ES-I3 (cell line): ENCODE data around the gene BNIP5.

Experiments used
- H3K36me3 ChIP-seq: 2 replicates; pipeline ENCODE4 v1.6.1; 2013; ENCODE audit warnings: mild to moderate bottlenecking, low read length, control low read depth, moderate library complexity; ENCODE audit not compliant: insufficient read depth
- H3K4me1 ChIP-seq: 2 replicates; pipeline ENCODE4 v1.6.1; 2013; ENCODE audit warnings: mild to moderate bottlenecking, control low read depth, low read length; ENCODE audit not compliant: insufficient read depth
- H3K9ac ChIP-seq: 2 replicates; pipeline ENCODE4 v1.6.1; 2013; ENCODE audit warnings: low read depth, mild to moderate bottlenecking, low read length, moderate library complexity
- H3K9me3 ChIP-seq: 2 replicates; pipeline ENCODE4 v1.6.1; 2013; ENCODE audit warnings: mild to moderate bottlenecking, low read length, moderate library complexity; ENCODE audit not compliant: control insufficient read depth, insufficient read depth

The BNIP5 gene

DNA sequence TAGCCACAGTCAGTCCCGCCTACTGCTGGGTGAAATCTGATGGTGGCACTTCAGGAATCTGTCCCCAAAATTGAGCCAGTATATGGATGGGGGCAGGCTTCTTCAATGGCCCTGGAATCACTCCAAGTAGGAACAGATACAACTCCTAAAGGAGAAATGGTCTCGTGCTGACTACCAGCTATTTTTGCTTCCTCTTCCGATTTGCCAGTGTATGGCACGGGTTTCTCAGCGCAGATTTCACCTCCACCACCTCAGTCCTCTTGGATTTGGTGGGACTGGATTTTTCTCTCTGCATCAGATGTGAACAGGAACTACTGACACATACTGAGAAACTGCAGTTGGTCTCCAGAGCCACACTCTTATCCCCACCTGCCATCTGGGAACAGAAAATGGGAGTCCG, 39.6 kb downstream of the BNIP5 start:
- H3K36me3 ChIP-seq = no peaks in the 10 kb centered on the region
- no peaks in the 10 kb centered on the region for H3K4me1 ChIP-seq
- H3K9ac ChIP-seq = no peak overlapping the region
- no peaks in the 10 kb centered on the region for H3K9me3 ChIP-seq

DNA sequence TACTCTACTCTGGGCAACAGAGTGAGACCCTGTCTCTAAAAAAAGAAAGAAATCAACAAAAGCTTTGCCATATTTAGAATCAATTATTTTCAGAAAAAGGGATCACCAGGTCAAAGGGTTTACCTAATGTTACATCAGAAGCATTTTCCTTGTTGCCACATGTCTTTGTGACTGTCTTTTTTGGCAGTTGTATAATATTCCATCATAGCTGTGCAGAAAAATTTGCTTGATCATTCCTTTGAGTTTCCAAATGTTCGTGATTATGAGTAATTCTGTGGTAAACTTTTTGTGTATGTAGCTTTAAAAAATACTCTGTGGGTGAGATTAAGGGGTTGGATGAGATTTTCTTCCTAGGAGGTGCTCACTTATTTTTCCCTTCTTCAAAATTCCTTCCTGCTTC, 40.4 kb downstream of the BNIP5 start:
- H3K9ac ChIP-seq = no peak overlapping the region
- H3K4me1 ChIP-seq = no peaks in the 10 kb centered on the region
- no peaks in the 10 kb centered on the region for H3K36me3 ChIP-seq

DNA sequence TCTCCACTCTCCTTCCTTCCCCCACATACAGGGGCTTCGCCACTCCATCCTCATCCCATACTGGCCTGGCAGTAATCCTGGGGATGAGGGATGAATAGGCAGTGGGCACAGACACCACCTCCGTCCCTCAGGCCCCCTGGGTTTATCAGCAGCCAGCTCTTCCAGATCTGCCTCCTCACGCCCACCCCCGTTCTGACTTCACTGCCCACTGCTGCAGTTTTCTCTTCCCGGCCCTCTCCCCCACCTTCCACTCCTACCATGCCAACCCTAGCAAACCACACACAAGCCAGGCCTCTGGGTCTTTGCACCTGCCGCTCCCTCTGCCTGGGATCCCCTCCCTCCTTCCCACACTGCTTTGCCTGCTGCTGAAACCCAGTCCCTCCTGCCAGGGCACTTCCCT, 44.5 kb downstream of the BNIP5 start:
- no peaks in the 10 kb centered on the region for H3K36me3 ChIP-seq
- no peaks in the 10 kb centered on the region for H3K9me3 ChIP-seq
- H3K4me1 ChIP-seq = no peaks in the 10 kb centered on the region
- no peak overlapping the region for H3K9ac ChIP-seq

More for the DNA sequence above, 40.4 kb downstream of the BNIP5 start:
- no peaks in the 10 kb centered on the region for H3K9me3 ChIP-seq

DNA sequence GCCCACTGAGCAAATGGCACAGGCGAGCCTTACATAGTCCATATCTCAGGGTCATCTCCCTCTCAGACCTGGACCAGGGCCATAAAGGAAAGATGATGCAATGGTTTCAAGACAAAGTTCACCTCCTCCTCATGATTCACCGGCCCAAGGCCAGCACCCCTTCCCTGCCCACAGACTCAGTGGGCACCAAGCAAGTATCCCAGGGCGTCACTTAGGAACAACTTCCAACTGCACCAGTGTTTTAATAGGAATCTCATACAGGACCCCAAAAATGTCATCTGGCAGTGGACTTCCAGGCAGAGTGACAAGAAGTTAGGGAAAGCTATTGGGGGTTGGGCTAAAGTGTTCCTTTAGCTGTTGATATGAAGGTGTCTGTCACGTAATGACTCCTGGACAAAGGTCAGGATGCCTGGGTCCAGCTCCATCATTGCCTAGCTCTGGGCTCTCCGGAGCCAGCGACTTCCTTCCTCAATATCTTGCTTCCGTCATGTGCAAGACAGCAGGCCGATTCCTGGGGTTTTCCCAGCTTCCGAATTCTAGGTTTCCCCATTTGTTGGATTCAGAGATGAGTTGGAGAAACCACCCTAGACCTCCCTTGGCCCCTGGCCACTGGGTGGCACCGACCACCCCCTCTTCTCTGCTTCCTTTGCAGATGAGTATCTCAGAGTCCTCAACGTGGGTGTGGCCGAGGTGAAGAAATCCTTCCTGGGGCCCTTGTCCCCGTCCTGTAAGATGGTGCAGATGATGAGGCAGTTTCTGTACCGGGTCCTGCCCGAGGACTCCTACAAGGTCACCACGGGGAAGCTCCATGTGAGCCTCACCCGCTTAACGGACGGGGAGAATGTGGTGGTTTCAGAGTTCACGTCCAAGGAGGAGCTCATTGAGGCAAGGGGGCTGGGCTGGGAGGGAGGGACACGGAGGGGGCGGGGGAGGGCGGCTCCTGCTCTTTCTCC, 45.7 kb downstream of the BNIP5 start:
- H3K9ac ChIP-seq = no peak overlapping the region
- H3K4me1 ChIP-seq = no peaks in the 10 kb centered on the region
- no peaks in the 10 kb centered on the region for H3K9me3 ChIP-seq
- no peaks in the 10 kb centered on the region for H3K36me3 ChIP-seq

DNA sequence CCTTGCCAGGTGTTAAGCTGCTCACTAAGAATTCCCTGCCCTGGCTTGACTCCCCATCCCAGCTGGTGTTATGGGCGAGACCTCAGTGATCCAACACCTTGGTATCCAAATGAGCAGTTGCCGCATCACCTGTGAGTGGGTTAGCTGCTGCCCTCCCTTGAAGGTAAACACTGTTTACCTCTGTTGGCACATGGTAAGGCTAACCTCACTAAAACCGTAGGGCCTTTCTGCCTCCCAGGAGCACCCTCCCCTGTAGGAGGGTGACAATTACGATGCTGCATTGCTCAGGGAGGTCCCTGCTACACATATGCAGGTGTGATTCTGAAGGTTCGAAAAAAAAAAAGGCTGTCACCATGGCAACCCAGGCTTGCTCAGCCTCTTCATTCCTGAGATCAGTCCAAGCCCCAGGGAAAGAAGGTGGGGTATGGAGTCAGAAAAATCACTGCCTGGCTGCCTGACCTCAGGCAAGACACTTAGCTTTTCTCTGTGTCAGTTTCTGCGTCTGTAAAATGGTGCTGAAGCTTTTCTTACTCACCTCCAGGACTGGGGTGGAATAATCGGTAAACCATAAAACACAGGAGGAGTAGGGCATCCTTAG, 47.3 kb downstream of the BNIP5 start:
- Histone ChIP-seq H3K4me1 (no peaks in the 10 kb centered on the region), H3K36me3 (no peaks in the 10 kb centered on the region), H3K9ac (no peak overlapping the region), H3K9me3 (no peaks in the 10 kb centered on the region)

DNA sequence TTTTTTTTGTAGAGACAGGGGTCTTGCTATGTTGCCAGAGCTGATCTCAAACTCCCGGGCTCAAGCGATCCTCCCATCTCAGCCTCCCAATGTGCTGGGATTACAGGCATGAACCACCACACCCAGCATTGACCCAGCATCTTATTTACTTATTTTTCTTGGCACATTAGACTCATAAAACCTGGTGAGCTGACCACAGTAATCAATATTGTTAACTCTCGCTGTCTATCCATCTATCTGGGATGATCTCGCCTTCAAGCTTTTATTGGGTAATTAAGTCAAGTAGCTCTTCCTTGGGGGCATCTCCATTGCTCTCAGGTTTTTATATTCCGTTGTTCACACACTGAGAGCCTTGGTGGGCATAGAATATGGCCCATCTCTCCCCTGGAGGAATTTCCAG, 49.8 kb downstream of the BNIP5 start:
- H3K4me1 ChIP-seq = no peaks in the 10 kb centered on the region
- H3K9ac ChIP-seq = no peak overlapping the region
- no peaks in the 10 kb centered on the region for H3K36me3 ChIP-seq
- no peaks in the 10 kb centered on the region for H3K9me3 ChIP-seq

DNA sequence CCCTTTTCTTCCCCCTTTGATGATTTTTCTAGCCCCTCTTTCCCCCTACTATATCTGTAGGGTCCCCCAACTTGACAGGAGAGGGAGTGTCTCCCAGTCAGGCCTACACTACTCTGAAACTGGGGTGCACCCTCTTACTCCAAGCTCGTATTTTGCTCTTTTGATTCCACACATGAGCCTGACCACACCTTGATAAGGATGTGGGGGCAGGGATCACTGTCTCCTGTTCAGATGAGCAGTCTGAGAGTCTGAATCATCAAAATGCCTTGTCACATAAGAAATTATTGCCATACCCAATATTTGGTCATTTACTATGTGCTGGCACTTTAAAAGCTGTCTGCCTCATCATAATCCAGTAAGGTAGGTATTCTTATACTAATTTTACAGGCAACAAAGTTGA, 50.9 kb downstream of the BNIP5 start:
- H3K36me3 ChIP-seq = no peaks in the 10 kb centered on the region
- H3K9ac ChIP-seq = no peak overlapping the region
- no peaks in the 10 kb centered on the region for H3K4me1 ChIP-seq
- H3K9me3 ChIP-seq = no peaks in the 10 kb centered on the region

DNA sequence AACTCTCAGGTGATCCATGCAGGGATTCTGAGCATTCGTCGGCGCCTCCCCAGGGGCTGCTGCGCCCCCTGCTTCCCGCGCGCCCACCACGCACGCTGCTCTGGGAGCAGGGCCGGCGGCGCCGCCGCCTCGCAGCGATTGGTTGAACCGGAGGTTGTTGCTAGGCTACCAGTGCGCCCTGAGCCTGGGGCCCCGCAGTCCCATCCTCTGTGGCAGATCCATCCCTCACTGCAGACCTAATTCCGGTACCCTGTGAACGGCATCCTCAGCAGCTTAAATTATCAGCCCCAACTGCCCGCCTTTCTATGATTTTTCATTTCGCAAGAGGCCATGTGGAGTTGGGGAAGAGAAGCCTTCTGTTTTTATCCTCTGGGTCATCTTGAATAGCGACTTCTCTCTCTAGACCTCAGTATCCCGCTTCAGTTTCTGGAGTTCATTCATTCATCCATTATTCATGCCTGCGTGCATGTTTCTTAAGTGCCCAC, 51.5 kb downstream of the BNIP5 start:
- Histone ChIP-seq H3K36me3 (no peaks in the 10 kb centered on the region), H3K9ac (no peak overlapping the region), H3K4me1 (no peaks in the 10 kb centered on the region), H3K9me3 (no peaks in the 10 kb centered on the region)

DNA sequence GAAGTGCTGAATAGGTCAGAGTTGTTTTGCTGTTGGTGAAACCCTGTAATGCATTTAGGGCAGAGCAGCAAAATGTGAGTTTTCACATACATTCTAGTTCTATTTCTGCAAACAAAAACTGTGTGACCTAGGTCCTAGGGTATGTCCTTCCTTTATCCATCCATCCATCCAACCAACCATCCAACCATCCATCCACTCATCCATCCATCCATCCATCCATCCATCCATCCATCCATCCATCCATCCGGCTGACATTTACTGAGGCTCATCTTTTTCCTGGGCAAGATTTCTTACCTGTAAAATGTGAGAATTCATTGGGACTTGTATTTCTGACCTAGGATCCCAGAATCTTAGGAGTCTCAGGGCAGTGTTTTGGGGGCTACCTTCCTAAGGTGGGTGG, 52.3 kb downstream of the BNIP5 start:
- Histone ChIP-seq H3K9ac (no peak overlapping the region), H3K36me3 (no peaks in the 10 kb centered on the region), H3K4me1 (no peaks in the 10 kb centered on the region), H3K9me3 (no peaks in the 10 kb centered on the region)

DNA sequence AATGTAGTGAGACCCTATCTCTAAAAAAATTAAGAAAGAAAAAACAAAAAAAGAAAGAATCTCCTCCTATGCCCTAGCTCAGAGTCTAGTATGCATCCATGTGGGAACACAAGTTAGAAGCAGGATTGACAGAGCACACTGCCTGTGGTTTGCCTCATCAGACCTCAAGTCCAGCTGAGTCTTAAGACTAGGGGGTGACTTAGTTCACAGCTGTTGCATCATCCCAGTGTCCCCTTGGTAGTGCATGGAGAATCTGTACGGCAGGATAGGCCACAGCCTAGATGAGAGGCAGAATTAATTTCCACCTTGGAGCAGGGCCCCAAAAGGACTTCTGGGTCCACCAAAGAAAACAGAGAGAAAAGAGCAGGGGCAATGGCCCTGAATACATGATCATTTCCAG, 53.1 kb downstream of the BNIP5 start:
- Histone ChIP-seq H3K9me3 (no peaks in the 10 kb centered on the region), H3K4me1 (no peaks in the 10 kb centered on the region), H3K36me3 (no peaks in the 10 kb centered on the region), H3K9ac (no peak overlapping the region)

DNA sequence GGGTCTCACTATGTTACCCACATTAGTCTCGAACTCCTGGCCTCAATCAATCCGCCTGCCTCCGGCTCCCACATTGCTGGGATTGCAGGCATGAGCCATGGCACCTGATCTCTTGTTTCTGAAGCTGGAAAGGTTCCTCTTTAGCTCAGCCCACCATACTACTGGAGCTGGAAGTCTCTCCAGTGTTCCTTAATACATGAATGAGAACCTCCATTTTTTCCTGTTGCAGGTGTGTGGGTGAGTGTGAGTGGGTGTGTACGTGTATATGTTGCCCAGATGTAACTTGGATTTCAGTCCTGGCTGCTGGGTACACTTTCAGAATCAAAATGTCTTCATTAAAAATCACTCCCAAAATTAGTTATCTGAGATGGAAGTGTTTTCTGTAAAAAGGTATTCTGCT, 55.7 kb downstream of the BNIP5 start:
- H3K9me3 ChIP-seq = no peaks in the 10 kb centered on the region
- no peak overlapping the region for H3K9ac ChIP-seq

DNA sequence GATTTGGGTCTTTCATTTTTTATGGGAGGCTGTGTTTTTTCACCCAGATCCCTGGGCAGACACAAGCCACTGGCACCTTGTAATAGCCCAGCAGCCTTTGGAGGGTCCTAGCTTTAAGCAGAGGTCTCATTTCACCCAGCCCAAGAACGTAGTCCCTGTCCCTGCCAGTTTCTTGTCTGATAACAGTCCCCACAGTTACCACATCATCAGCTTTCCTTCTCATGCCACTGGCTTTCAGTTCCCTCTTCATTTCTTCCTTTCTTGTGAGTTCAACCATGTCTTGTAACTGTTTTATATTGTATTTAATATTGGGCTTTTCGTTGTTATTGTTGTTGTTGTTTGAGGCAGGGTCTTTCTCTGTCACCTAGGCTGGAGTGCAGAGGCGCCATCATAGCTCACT, 56.2 kb downstream of the BNIP5 start:
- no peaks in the 10 kb centered on the region for H3K36me3 ChIP-seq

More for the DNA sequence above, 55.7 kb downstream of the BNIP5 start:
- no peaks in the 10 kb centered on the region for H3K36me3 ChIP-seq
- H3K4me1 ChIP-seq = no peaks in the 10 kb centered on the region

DNA sequence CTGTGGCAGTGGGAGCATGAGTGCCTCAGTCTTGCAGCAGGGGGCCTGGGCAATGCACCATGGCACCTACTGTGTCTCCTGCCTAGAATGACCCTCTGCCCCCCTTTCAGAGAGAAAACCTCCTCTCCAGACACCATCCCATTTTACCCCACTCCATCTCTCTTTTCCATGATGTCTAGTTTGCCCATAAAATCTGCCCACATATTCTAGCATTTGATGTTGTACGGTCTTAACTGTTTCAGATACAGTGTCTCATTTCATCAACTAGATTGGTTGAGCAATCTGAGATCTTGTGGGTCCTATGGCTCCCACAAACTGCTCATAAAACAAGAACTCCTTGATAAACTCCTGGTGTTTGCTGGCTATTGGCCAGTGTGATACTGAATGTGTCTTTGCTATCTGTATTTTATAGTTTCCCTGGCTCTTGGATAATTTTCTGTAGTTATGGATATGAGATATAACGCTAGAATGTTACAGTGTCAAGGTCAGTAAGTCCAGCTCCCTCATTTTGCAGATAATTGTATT, 58.7 kb downstream of the BNIP5 start:
- no peak overlapping the region for H3K9ac ChIP-seq
- H3K9me3 ChIP-seq = no peaks in the 10 kb centered on the region
- H3K4me1 ChIP-seq = no peaks in the 10 kb centered on the region
- H3K36me3 ChIP-seq = no peaks in the 10 kb centered on the region

More for the DNA sequence above, 56.2 kb downstream of the BNIP5 start:
- H3K9ac ChIP-seq = no peak overlapping the region
- H3K9me3 ChIP-seq = no peaks in the 10 kb centered on the region
- no peaks in the 10 kb centered on the region for H3K4me1 ChIP-seq

DNA sequence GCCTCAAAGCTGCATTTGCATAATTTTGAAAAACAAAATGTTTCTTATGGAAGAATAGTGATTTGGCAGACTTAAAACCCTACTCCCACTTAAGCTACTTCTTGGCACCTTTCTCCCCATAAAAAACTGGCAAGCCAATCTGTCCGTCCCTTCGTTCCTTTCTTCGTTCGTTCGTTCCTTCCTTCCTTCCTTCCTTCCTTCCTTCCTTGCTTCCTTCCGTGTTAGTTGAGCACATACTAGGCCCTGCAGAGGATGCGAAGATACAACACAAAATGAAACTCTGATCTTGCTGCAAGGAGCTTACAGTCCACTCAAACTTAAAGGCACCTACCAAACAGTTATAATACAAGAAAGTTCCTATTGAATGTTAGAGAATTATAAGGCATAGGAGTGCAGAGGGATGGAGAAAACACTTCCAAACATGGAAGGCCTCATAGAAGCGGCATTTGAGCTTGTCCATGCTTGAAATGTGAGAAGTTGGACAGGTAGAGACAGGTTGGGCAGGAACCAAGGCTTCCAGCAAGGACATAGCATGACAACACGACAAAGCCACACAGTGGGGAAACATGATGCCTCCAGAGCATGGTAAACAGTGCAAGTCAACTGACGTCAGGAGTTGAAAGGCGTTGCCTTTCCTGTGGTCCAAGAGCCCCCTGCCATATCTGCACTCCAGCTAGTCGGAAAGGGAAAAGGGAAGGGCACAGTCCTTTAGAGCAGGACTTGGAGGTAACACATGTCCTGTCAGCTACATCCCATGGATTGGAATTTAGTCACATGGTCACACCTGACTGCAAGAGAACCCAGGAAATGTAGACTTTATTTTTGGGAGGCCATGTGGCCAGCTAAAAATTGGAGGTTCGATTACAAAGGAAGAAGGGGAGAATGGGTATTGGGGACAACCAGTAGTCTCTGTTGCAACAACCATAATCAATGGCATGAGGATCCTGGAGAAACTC, 59.8 kb downstream of the BNIP5 start:
- H3K36me3 ChIP-seq = no peaks in the 10 kb centered on the region
- H3K4me1 ChIP-seq = no peaks in the 10 kb centered on the region
- H3K9me3 ChIP-seq = no peaks in the 10 kb centered on the region
- H3K9ac ChIP-seq = no peak overlapping the region
